ENCODE measurements around the gene SND1. TPM values are rescaled to one million over a fixed set of nuclear protein-coding genes. Genes with fewer than 3 reads are reported as not detected.

The SND1 gene
- total and polyA plus RNA-seq, 5 donors from 2014 or later, result 84.4 to 121 (median 86.9) TPM

DNA sequence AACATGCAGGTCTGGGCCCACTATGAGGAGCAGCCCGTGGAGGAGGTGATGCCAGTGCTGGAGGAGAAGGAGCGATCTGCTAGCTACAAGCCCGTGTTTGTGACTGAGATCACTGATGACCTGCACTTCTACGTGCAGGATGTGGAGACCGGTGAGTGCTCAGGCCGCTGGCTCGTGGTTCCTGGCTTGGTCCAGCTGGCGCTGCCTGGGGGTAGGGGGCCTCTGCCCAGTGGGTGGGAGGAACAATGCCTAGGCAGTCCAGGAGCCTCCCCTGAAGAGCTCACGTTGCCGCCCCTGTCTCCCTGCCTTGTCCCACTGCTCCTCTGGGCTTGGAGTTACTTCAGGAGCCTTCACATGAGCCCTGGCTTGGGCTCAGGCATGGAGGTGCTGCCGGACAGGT is 429.4 kb downstream of the SND1 start:
- H3K9me3 ChIP-seq (ENCODE audit: control insufficient read depth in 2 of 2, low read length in 2 of 2), result no peaks in the 10 kb centered on the region
- Mint-ChIP-seq H3K36me3 (peaks cover 5% of the 10 kb centered on the region), H3K4me1 (no peaks in the 10 kb centered on the region), H3K27me3 (no peaks in the 10 kb centered on the region), H3K4me3 (no peak overlapping the region), H3K9me3 (no peaks in the 10 kb centered on the region), H3K27ac (no peak overlapping the region)
- H3K27ac ChIP-seq (ENCODE audit: insufficient read depth, low read length, poor library complexity, severe bottlenecking), result no peak overlapping the region
- H3K4me3 ChIP-seq (ENCODE audit: low read depth, low read length), result no peak overlapping the region
- no peak for DNase-seq
- no peaks in the 10 kb centered on the region for H3K27me3 ChIP-seq (ENCODE audit: control insufficient read depth, insufficient read depth, low read length)
- ATAC-seq (ENCODE audit: low read depth in 2 of 2), result no peak
- H3K36me3 ChIP-seq (ENCODE audit: control insufficient read depth, insufficient read depth, low read length), result peaks cover 48% of the 10 kb centered on the region
- H3K4me1 ChIP-seq (ENCODE audit: control insufficient read depth, insufficient read depth, low read length, poor library complexity, severe bottlenecking), result no peaks in the 10 kb centered on the region

DNA sequence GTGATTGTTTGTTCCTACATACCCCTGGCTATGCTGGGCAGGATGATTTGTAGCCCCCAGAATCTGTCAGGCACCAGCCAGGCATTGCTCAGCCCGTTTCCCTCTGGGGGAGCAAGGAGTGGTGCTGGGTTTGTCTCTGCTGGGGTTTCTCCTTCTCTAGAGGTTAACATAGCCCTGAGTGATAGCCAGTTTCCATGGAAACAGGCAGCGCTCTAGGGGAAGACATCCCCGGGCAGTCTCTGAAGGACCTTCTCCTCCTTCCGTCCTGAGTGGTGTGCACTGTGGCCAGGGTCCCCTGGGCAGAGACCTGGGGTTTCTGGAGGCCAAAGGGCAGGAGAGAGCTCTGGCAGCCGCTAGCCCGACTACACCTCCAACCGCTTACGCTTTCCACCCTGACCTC is 429.8 kb downstream of the SND1 start:
- Mint-ChIP-seq H3K27me3 (no peaks in the 10 kb centered on the region), H3K27ac (no peak overlapping the region), H3K4me3 (peak overlapping the region in 1 of 4 donors; percentile 15), H3K9me3 (no peaks in the 10 kb centered on the region), H3K36me3 (peaks cover 6% of the 10 kb centered on the region), H3K4me1 (no peaks in the 10 kb centered on the region)
- no peaks in the 10 kb centered on the region for H3K4me1 ChIP-seq (ENCODE audit: control insufficient read depth, insufficient read depth, low read length, poor library complexity, severe bottlenecking)
- no peaks in the 10 kb centered on the region for H3K9me3 ChIP-seq (ENCODE audit: control insufficient read depth in 2 of 2, low read length in 2 of 2)
- H3K4me3 ChIP-seq (ENCODE audit: low read depth, low read length), result no peak overlapping the region
- H3K27ac ChIP-seq (ENCODE audit: insufficient read depth, low read length, poor library complexity, severe bottlenecking), result no peak overlapping the region
- no peaks in the 10 kb centered on the region for H3K27me3 ChIP-seq (ENCODE audit: control insufficient read depth, insufficient read depth, low read length)
- peaks cover 48% of the 10 kb centered on the region for H3K36me3 ChIP-seq (ENCODE audit: control insufficient read depth, insufficient read depth, low read length)
- ATAC-seq (ENCODE audit: low read depth in 2 of 2), result no peak
- DNase-seq, result no peak

- H3K36me3 Mint-ChIP-seq, result peaks cover 13% of the 10 kb centered on the region
- H3K27ac Mint-ChIP-seq, result peak overlapping the region in 1 of 3 donors; percentile 20
Observed at GRCh38 chr7:128082431-128082830, 430.4 kb downstream of the SND1 start.

DNA sequence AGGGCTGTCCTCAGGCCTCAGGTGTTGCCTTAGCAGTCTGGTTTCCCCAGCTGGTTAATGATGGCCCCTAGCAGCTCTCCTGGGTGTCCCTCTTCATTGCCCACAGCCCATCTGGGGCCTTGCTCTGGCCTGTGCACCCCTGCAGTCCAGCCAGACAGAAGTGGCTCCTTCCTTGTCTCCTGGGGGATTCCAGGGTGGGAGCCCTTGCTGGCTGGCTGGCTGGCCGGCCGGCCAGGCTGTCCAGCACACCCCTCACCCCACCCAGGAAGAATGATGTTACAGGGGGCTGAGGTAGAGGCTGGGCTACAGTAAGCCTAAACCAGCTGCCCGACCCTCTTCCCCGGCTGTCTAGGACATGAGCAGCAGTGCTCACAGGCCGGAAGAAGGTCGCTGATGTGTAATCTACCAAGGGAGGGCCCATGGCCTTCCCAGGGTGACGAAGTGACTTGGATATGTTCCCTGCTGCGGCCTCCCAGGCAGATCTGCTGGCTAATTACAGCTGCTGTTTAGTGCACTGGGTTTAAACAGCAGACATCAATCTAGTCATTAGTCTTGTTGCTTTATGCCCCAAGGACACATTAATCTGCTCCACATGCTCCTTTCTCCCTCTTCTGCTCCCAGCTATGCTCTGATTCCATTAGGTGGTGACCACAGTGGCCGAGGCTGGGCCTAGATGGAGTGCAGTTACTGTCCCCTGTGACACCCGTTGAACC is 433.1 kb downstream of the SND1 start:
- peaks cover 0 to 5% (median 0%) of the 10 kb centered on the region in 4 donors for H3K4me1 Mint-ChIP-seq
- H3K4me1 ChIP-seq (ENCODE audit: control insufficient read depth, insufficient read depth, low read length, poor library complexity, severe bottlenecking), result no peaks in the 10 kb centered on the region
- H3K27ac Mint-ChIP-seq, result no peak overlapping the region
- no peak overlapping the region for H3K27ac ChIP-seq (ENCODE audit: insufficient read depth, low read length, poor library complexity, severe bottlenecking)
- DNase-seq, result no peak
- no peak for ATAC-seq (ENCODE audit: low read depth in 2 of 2)
- H3K9me3 ChIP-seq (ENCODE audit: control insufficient read depth in 2 of 2, low read length in 2 of 2), result no peaks in the 10 kb centered on the region
- H3K4me3 Mint-ChIP-seq, result no peak overlapping the region
- H3K27me3 ChIP-seq (ENCODE audit: control insufficient read depth, insufficient read depth, low read length), result no peaks in the 10 kb centered on the region
- H3K36me3 ChIP-seq (ENCODE audit: control insufficient read depth, insufficient read depth, low read length), result peaks cover 51% of the 10 kb centered on the region
- peaks cover 23% of the 10 kb centered on the region for H3K36me3 Mint-ChIP-seq
- no peaks in the 10 kb centered on the region for H3K27me3 Mint-ChIP-seq
- no peaks in the 10 kb centered on the region for H3K9me3 Mint-ChIP-seq
- H3K4me3 ChIP-seq (ENCODE audit: low read depth, low read length), result no peak overlapping the region

More at GRCh38 chr7:128082431-128082830, 430.4 kb downstream of the SND1 start:
- no peak overlapping the region for H3K27ac ChIP-seq (ENCODE audit: insufficient read depth, low read length, poor library complexity, severe bottlenecking)
- no peaks in the 10 kb centered on the region for H3K9me3 ChIP-seq (ENCODE audit: control insufficient read depth in 2 of 2, low read length in 2 of 2)
- no peak overlapping the region for H3K4me3 ChIP-seq (ENCODE audit: low read depth, low read length)
- DNase-seq, result no peak
- Mint-ChIP-seq H3K9me3 (no peaks in the 10 kb centered on the region), H3K4me1 (peaks cover 0 to 1% (median 0%) of the 10 kb centered on the region in 4 donors), H3K27me3 (no peaks in the 10 kb centered on the region), H3K4me3 (no peak overlapping the region)
- peaks cover 48% of the 10 kb centered on the region for H3K36me3 ChIP-seq (ENCODE audit: control insufficient read depth, insufficient read depth, low read length)
- no peaks in the 10 kb centered on the region for H3K27me3 ChIP-seq (ENCODE audit: control insufficient read depth, insufficient read depth, low read length)
- no peaks in the 10 kb centered on the region for H3K4me1 ChIP-seq (ENCODE audit: control insufficient read depth, insufficient read depth, low read length, poor library complexity, severe bottlenecking)
- ATAC-seq (ENCODE audit: low read depth in 2 of 2), result no peak

- Histone ChIP-seq H3K36me3 (ENCODE audit: control insufficient read depth, insufficient read depth, low read length) (peaks cover 59% of the 10 kb centered on the region), H3K4me3 (ENCODE audit: low read depth, low read length) (no peak overlapping the region), H3K9me3 (ENCODE audit: control insufficient read depth in 2 of 2, low read length in 2 of 2) (no peaks in the 10 kb centered on the region), H3K27ac (ENCODE audit: insufficient read depth, low read length, poor library complexity, severe bottlenecking) (no peak overlapping the region), H3K27me3 (ENCODE audit: control insufficient read depth, insufficient read depth, low read length) (no peaks in the 10 kb centered on the region), H3K4me1 (ENCODE audit: control insufficient read depth, insufficient read depth, low read length, poor library complexity, severe bottlenecking) (no peaks in the 10 kb centered on the region)
- Mint-ChIP-seq H3K27ac (no peak overlapping the region), H3K4me1 (peaks cover 0 to 5% (median 0%) of the 10 kb centered on the region in 4 donors), H3K27me3 (no peaks in the 10 kb centered on the region), H3K9me3 (no peaks in the 10 kb centered on the region), H3K4me3 (no peak overlapping the region), H3K36me3 (peaks cover 52% of the 10 kb centered on the region)
- DNase-seq (no peak), ATAC-seq (ENCODE audit: low read depth in 2 of 2) (no peak)
Observed at GRCh38 chr7:128090492-128090891, 438.5 kb downstream of the SND1 start.

GRCh38 chr7:128091106-128091505 is 439.1 kb downstream of the SND1 start:
- ATAC-seq (ENCODE audit: low read depth in 2 of 2) (no peak), DNase-seq (no peak)
- Histone ChIP-seq H3K27ac (ENCODE audit: insufficient read depth, low read length, poor library complexity, severe bottlenecking) (no peak overlapping the region), H3K9me3 (ENCODE audit: control insufficient read depth in 2 of 2, low read length in 2 of 2) (no peaks in the 10 kb centered on the region), H3K36me3 (ENCODE audit: control insufficient read depth, insufficient read depth, low read length) (peaks cover 54% of the 10 kb centered on the region), H3K27me3 (ENCODE audit: control insufficient read depth, insufficient read depth, low read length) (no peaks in the 10 kb centered on the region), H3K4me3 (ENCODE audit: low read depth, low read length) (no peak overlapping the region), H3K4me1 (ENCODE audit: control insufficient read depth, insufficient read depth, low read length, poor library complexity, severe bottlenecking) (no peaks in the 10 kb centered on the region)
- no peaks in the 10 kb centered on the region for H3K9me3 Mint-ChIP-seq
- no peaks in the 10 kb centered on the region for H3K27me3 Mint-ChIP-seq
- H3K4me1 Mint-ChIP-seq, result peaks cover 0 to 5% (median 0%) of the 10 kb centered on the region in 4 donors
- no peak overlapping the region for H3K27ac Mint-ChIP-seq
- H3K4me3 Mint-ChIP-seq, result no peak overlapping the region
- H3K36me3 Mint-ChIP-seq, result peaks cover 56% of the 10 kb centered on the region

GRCh38 chr7:128092221-128092620 is 440.2 kb downstream of the SND1 start:
- Mint-ChIP-seq H3K27me3 (no peaks in the 10 kb centered on the region), H3K36me3 (peaks cover 53% of the 10 kb centered on the region), H3K4me3 (no peak overlapping the region), H3K27ac (peak overlapping the region in 1 of 3 donors; percentile 17), H3K9me3 (no peaks in the 10 kb centered on the region), H3K4me1 (peaks cover 0 to 7% (median 0%) of the 10 kb centered on the region in 4 donors)
- no peak overlapping the region for H3K4me3 ChIP-seq (ENCODE audit: low read depth, low read length)
- no peaks in the 10 kb centered on the region for H3K9me3 ChIP-seq (ENCODE audit: control insufficient read depth in 2 of 2, low read length in 2 of 2)
- ATAC-seq (ENCODE audit: low read depth in 2 of 2) (no peak), DNase-seq (no peak)
- H3K4me1 ChIP-seq (ENCODE audit: control insufficient read depth, insufficient read depth, low read length, poor library complexity, severe bottlenecking), result no peaks in the 10 kb centered on the region
- no peaks in the 10 kb centered on the region for H3K27me3 ChIP-seq (ENCODE audit: control insufficient read depth, insufficient read depth, low read length)
- H3K36me3 ChIP-seq (ENCODE audit: control insufficient read depth, insufficient read depth, low read length), result peaks cover 48% of the 10 kb centered on the region
- H3K27ac ChIP-seq (ENCODE audit: insufficient read depth, low read length, poor library complexity, severe bottlenecking), result no peak overlapping the region
